HG03175 (cell line): ENCODE results near the gene TLE1.
"Not testable (repeated sequence)": the region's sequence is repeated elsewhere in the genome, so short reads cannot be mapped to it uniquely, and the experiment has no call there.

ENCODE experiments used
- ATAC-seq: cut with Tn5 transposase; IDR thresholded peaks from one replicate; pipeline ENCODE4 v1.9.1; 2021; ENCODE audit warnings: mild to moderate bottlenecking, moderate library complexity; ENCODE audit not compliant: unreplicated experiment

Gene TLE1

GRCh38 chr9:81602887-81603680, 86.3 kb downstream of the TLE1 start:
- ATAC-seq = no peak

- no peak for ATAC-seq
These were observed 87.4 kb downstream of the TLE1 start for GRCh38 chr9:81601639-81602623.

GRCh38 chr9:81600631-81601030, 88.7 kb downstream of the TLE1 start:
- no peak for ATAC-seq

- ATAC-seq = no peak
These were observed 89.5 kb downstream of the TLE1 start for GRCh38 chr9:81599837-81600236.

- no peak for ATAC-seq
These were observed 90.5 kb downstream of the TLE1 start for GRCh38 chr9:81598811-81599210.

GRCh38 chr9:81598123-81598497, 91.2 kb downstream of the TLE1 start:
- ATAC-seq = no peak

GRCh38 chr9:81597419-81598122, 91.8 kb downstream of the TLE1 start:
- no peak for ATAC-seq

- ATAC-seq = no peak
These were observed 92.5 kb downstream of the TLE1 start for GRCh38 chr9:81596679-81597418.

- no peak for ATAC-seq
These were observed 93.3 kb downstream of the TLE1 start for GRCh38 chr9:81595887-81596543.

GRCh38 chr9:81595293-81595692, 94.1 kb downstream of the TLE1 start:
- not testable (repeated sequence) for ATAC-seq

- ATAC-seq = no peak
These were observed 94.9 kb downstream of the TLE1 start for GRCh38 chr9:81594415-81594814.

GRCh38 chr9:81592887-81593266, 96.5 kb downstream of the TLE1 start:
- ATAC-seq = no peak

- ATAC-seq = no peak
These were observed 97.6 kb downstream of the TLE1 start for GRCh38 chr9:81591791-81592190.

- ATAC-seq = no peak
These were observed 98.7 kb downstream of the TLE1 start for GRCh38 chr9:81590688-81591087.

- ATAC-seq = no peak
These were observed 99.5 kb downstream of the TLE1 start for GRCh38 chr9:81589819-81590218.

GRCh38 chr9:81589392-81589791, 100.0 kb downstream of the TLE1 start:
- ATAC-seq = no peak

- ATAC-seq = no peak
These were observed 101.0 kb downstream of the TLE1 start for GRCh38 chr9:81588148-81588871.

- ATAC-seq = no peak
These were observed 102.6 kb downstream of the TLE1 start for GRCh38 chr9:81586786-81587185.

GRCh38 chr9:81585191-81585763, 104.1 kb downstream of the TLE1 start:
- ATAC-seq = no peak
